ENCODE data around the gene ATP5F1E.

ATP5F1E gene

GRCh38 chr20:59032023-59032712 lies at the start of gene ATP5F1E:
Gene ATP5F1E (minus strand): TSS chr20:59032335. CDS start chr20:59032251, 84 bp downstream.
- peak; percentile 98 for DNase-seq

GRCh38 chr20:59081036-59081435 lies 48.9 kb upstream of the ATP5F1E start:
- no peak for DNase-seq

- DNase-seq = no peak
These were observed 46.1 kb upstream of the ATP5F1E start for GRCh38 chr20:59078231-59078630.

- no peak for DNase-seq
These were observed 45.6 kb upstream of the ATP5F1E start for GRCh38 chr20:59077705-59078104.

DNA sequence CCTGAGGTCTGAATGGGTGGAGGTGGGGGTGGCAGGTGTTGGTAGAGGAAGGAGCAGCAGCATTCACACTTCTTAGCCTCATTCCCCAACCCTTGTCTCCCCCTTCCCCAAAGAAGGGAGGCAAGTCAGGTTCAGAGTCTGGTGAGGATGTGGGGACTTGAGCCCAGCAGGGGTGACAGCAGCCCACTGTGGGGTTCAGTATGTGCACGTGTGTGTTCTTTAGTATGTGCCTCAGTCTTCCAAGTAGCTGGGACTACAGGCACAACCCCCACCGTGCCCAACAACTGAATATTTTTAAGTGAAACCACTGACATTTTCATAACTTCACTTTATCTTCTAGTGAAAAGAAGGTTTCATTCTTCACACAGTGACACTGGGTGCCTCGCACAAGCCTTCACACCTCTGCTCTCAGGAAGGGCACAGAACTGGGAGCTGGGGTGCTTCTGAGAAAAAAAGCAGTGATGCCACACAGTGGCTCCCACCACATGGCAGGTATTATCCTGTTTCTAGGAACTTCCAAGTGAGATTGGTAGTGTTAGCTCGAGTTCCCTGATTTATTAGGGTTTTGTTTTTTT lies 43.9 kb upstream of the ATP5F1E start:
- DNase-seq = no peak

DNA sequence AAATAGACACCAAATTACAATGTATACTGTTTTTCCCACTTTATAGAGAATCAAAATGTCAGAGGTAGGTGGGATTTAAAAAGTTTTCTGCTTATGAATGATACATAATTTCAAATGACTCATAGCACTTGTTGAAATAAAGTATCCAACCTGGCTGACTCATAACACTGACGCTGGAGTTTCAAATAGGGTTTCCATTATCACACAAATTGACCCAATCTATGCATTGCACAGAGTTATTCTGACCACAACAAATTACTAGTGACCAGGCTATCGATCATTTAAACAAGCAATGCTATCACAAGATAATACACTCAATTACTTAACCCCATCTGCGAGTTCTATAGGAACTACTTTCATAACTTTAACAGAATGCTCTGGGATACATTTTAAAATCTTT lies 42.3 kb upstream of the ATP5F1E start:
- no peak for DNase-seq

DNA sequence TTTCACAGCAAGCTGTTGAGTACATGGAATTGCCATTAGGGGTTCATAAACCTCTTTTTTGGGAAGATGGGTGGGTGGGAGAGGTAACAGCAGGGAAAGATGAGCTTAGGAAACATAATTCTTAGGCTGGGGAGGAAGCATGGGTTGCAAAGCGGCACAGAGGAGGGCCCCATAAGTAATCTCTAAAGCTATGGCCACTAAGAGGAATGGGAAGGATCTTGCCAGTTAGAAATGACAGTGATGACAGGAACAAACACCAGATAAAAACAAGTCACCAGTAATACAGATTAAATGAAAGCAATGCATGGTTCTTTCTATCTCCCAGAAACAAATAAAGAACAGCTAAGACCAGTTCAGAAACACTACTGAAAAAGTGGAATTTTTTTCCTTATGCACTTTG lies 41.4 kb upstream of the ATP5F1E start:
- no peak for DNase-seq

DNA sequence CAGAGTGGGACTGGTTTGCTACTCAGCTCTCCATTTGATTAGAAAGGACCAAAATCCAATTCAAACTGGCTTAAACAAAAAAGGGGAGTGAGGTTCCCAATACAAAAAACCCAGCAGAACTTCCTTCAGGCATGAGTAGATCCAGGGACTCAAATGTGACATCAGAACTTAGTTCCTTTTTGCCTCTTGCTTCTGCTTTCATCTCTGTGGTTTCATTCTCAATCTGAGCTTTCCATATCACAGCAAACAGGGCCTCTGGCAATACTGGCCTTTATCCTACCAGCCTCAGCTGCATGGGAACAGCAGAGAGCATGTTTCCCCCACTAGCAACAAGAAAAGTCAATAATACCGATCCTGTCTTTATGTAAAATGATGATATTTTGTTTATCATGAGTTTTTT lies 39.1 kb upstream of the ATP5F1E start:
- DNase-seq = no peak

DNA sequence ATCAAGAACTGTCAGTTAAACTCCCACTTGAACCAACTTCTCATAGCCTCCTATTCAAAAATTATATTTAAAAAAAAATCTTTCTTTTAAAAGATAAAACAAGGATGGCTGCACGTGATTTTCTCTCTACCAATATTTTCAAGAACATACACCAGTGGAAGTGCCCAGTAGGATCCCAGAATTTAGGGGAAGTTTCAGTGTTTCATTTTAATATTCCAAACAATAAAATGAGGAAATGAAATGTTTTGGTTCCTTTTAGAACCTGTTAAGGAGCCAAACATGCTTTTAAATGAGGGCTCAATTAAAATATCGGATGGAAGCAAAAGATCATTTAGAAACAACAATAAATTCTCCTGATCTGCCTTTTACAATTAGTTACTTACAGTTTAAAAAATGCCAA lies 36.9 kb upstream of the ATP5F1E start:
- no peak for DNase-seq

DNA sequence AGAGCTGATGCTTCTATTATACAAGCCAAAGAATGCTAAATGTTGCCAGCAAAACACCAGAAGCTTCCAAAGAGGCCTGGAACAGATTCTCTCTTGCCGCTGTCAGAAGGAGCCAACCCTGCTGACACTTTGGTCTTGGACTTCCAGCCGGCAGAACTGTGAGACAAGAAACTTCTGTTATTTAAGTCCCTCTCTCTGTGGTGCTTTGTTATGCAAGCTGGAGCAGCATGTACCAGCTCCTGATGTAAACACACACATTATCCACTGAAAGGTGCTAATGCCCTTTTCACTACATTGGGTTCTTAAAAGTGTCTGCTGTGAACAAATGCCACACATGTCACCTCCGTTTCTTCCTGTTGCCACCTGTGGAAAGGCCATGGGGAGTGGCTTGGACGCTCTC lies 36.4 kb upstream of the ATP5F1E start:
- DNase-seq = no peak

- DNase-seq = no peak
These were observed 32.1 kb upstream of the ATP5F1E start for GRCh38 chr20:59064214-59064722.

GRCh38 chr20:59063358-59064213 lies 31.5 kb upstream of the ATP5F1E start:
- DNase-seq = peak; percentile 35

- DNase-seq = peak; percentile 35
These were observed 29.9 kb upstream of the ATP5F1E start for GRCh38 chr20:59062081-59062480.

DNA sequence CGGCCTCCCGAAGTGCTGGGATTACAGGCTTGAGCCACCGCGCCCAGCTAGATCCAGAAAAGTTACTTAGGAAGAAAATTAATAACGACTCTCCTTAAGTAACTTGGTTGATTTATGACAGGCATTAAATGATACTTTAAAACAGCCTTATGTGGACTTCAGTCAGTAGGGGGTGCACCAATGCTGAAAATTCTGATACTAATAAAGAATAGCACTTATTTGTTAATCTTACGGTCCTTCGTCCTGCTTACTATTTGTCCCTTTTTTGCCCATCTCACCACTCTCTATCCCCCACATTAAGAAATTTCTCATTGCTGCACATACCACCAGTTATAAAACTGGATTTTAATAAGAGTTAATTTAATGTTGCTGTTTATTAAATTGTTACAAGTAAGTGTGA lies 23.2 kb upstream of the ATP5F1E start:
- DNase-seq = no peak

- no peak for DNase-seq
These were observed 19.6 kb upstream of the ATP5F1E start for GRCh38 chr20:59051666-59052185.

DNA sequence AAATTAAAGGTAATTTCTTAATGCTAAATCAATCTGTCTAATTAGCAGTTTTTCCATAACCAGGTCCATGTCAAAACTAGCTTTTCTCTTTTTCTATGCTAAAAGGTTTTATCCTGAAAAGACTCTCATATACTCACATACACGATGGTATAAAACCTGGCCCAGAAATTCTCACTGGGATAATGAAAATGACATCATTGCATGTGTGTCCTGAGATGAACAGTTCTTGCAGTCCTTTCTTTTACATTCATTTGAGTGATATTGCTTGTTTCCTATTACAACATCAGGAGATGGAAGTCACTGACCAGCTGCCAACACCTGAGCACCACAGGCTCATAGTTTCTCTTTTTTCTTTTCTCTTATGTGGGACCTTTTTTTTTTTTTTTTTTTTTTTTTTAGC lies 18.3 kb upstream of the ATP5F1E start:
- no peak for DNase-seq

GRCh38 chr20:59048681-59049030 lies 16.5 kb upstream of the ATP5F1E start:
- DNase-seq = no peak

GRCh38 chr20:59047938-59048680 lies 16.0 kb upstream of the ATP5F1E start:
- DNase-seq = no peak

- no peak for DNase-seq
These were observed 14.7 kb upstream of the ATP5F1E start for GRCh38 chr20:59046862-59047261.

- DNase-seq = no peak
These were observed 12.7 kb upstream of the ATP5F1E start for GRCh38 chr20:59044796-59045195.

DNA sequence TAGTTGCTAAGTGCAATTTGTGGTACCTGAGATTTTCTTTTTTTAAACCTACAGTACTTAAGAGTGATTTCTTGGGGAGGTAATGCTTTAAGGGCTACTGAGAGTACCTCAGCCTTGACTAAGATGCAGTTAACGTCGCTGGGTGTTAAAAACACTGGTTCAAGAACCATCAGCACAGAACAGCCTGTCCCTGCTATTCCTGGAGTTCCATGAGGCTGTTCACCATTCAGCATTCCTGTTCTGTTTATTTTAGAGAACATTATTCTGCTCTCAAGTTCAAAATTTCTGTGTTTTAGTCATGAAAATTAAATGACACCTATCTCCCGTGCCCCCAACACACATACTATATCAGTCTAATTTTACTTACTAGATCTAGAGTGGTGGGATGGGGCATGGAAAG lies 12.2 kb upstream of the ATP5F1E start:
- no peak for DNase-seq

- DNase-seq = peak; percentile 29
These were observed 11.6 kb upstream of the ATP5F1E start for GRCh38 chr20:59043698-59044097.

Data from retina (tissue), 1 donor.